GM12872 (cell line): ENCODE measurements around the gene IL1R2.

Source experiments
- TF ChIP-seq, protein P1 (sequence below): IDR thresholded peaks from 3 replicates; pipeline ENCODE4 v1.5.1; 2011; ENCODE audit warnings: low read depth, mild to moderate bottlenecking, low read length, moderate library complexity; ENCODE audit not compliant: insufficient read depth

The IL1R2 gene

DNA sequence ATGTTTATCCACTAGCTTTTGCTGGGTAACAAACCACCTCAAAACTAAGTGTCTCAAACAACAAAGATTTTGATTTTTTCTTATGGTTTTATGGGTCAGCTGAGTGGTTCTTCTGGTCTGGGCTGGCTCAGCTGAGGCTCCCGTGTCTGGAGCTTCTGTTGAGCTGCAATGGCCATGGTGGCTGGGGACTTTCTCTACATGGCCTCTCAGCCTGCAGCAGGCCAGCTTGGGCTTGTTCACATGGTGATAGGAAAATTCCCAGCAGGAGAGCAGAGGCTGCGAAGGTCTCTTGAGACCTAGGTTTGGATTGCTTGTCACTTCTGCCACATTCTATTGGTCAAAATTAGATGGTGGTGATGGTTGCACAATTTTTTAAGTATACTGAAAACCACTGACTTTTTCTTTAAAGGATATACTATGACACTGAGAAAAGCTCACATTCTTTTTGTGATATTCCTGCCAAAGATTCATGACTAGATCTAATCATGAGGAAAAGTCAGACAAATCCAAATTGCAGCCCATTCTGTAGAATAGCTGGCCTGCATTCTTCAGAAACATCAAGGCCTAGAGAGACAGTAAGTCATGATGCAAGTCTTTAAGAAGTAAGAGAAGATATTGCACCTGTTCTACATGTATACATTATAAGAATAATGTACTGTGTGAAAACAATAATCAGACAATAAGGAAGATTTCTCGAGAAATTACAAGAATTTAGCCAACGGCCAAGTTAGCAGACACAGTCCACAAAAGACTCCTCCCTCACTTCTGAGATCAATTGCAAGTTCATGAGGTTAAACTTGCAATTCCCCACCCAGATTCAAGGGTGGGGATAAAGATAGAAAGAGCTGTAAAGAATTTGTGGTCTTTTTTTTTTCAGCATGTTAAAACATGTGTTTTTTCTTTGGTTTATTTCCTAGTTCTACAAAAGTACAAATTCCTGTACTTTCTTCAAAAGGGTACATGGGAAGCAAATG lies 35.0 kb upstream of the IL1R2 start:
- TF ChIP-seq, protein P1, sequence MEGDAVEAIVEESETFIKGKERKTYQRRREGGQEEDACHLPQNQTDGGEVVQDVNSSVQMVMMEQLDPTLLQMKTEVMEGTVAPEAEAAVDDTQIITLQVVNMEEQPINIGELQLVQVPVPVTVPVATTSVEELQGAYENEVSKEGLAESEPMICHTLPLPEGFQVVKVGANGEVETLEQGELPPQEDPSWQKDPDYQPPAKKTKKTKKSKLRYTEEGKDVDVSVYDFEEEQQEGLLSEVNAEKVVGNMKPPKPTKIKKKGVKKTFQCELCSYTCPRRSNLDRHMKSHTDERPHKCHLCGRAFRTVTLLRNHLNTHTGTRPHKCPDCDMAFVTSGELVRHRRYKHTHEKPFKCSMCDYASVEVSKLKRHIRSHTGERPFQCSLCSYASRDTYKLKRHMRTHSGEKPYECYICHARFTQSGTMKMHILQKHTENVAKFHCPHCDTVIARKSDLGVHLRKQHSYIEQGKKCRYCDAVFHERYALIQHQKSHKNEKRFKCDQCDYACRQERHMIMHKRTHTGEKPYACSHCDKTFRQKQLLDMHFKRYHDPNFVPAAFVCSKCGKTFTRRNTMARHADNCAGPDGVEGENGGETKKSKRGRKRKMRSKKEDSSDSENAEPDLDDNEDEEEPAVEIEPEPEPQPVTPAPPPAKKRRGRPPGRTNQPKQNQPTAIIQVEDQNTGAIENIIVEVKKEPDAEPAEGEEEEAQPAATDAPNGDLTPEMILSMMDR: no peak

GRCh38 chr2:101958061-101958460 lies 33.7 kb upstream of the IL1R2 start:
- TF ChIP-seq, protein P1: no peak

DNA sequence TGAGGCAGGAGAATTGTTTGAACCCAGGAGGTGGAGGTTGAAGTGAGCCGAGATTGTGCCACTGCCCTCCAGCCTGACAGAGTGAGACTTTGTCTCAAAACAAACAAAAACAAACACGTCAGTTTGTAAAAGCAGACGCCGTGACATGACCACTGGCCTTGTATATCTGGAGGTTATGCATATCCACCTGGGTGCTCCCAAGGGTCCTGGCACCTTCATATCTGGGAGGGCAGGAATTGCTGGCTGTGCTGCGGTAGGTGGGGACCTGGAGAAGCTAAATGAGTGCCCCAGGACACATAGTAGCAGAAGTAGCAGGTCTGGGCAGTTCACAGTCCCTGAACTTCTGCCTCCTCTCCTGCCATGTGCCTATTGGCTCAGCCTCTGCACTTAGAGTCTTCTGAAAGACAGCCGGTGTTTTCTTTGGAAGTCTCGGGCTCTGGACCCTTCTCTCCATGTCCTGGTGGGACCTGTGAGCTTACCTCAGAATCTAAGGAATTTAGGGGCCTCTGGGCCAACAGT lies 30.9 kb upstream of the IL1R2 start:
- TF ChIP-seq, protein P1: no peak

- TF ChIP-seq, protein P1: no peak
Measured at GRCh38 chr2:101961338-101962191, 30.2 kb upstream of the IL1R2 start.

DNA sequence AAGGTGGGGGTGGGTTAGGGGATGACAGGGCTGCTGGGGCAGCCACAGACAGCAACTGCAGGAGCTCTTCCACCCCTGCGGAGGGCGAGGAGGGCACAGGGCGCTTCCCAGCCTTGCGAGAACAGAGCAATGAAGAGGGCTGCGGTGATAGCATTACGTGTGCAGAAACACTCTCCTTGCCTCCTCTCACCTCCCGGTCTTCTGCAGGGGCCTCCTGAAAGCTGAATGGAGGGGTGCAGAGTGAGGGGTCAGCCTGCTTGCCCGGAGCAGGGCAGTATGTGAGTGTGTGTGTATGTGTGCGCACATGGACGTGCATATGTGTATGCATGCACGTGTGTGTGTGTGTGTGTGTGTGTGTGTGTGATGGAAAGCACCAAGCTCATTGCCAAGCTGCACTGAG lies 29.5 kb upstream of the IL1R2 start:
- TF ChIP-seq, protein P1: no peak

- TF ChIP-seq, protein P1: no peak
Measured at GRCh38 chr2:101963198-101963597, 28.6 kb upstream of the IL1R2 start.
